Sigmoid colon (tissue), 7 donors: ENCODE results near the gene FGGY. TPM values are rescaled to one million over a fixed set of nuclear protein-coding genes. Genes with fewer than 3 reads are reported as not detected.

ENCODE experiments used
- DNase-seq: peaks from one replicate; pipeline ENCODE4 v3.0.0-alpha.2; 2019
- H3K27ac ChIP-seq, 4 donors: fragments of 200-600 bp; sonication (generic); one replicate each; pipeline ENCODE4 v1.5.1; 2016 to 2019; ENCODE audit warnings: mild to moderate bottlenecking in 1 of 4
- H3K27me3 ChIP-seq, 3 donors: fragments of 200-600 bp; sonication (generic); one replicate each; pipeline ENCODE4 v1.5.1; 2019; ENCODE audit warnings: mild to moderate bottlenecking in 1 of 3
- H3K36me3 ChIP-seq, 4 donors: fragments of 200-600 bp; sonication (generic); one replicate each; pipeline ENCODE4 v1.5.1; 2016 to 2019
- H3K4me1 ChIP-seq, 4 donors: fragments of 200-600 bp; sonication (generic); one replicate each; pipeline ENCODE4 v1.5.1; 2017 to 2019
- H3K4me3 ChIP-seq, 4 donors: fragments of 200-600 bp; sonication (generic); one replicate each; pipeline ENCODE4 v1.5.1; 2017 to 2019; ENCODE audit warnings: mild to moderate bottlenecking in 2 of 4, moderate library complexity in 1 of 4
- H3K9me3 ChIP-seq, 4 donors: fragments of 200-600 bp in 3 of 4; sonication (generic) in 3 of 4; one replicate each; pipeline versions ENCODE4 v1.5.1 to v1.6.1; 2013 to 2019
- CTCF ChIP-seq, 4 experiments: fragments of 450-650 bp in 3 of 4; fragments of 200-600 bp in 1 of 4; IDR thresholded peaks; one replicate each; pipeline ENCODE4 v1.5.1; 2016 to 2019; ENCODE audit warnings: antibody characterized with exemption in 4 of 4, mild to moderate bottlenecking in 3 of 4, moderate library complexity in 2 of 4
- EP300 ChIP-seq, 4 donors: sonication (generic); formaldehyde crosslinking; IDR thresholded peaks; one replicate each; pipeline ENCODE4 v1.6.1; 2017; ENCODE audit warnings: antibody characterized with exemption in 4 of 4
- POLR2A ChIP-seq, 2 donors: fragments of 450-650 bp; IDR thresholded peaks; one replicate each; pipeline ENCODE4 v1.6.1; 2016; ENCODE audit warnings: antibody characterized with exemption in 2 of 2, mild to moderate bottlenecking in 2 of 2, moderate library complexity in 2 of 2
- POLR2AphosphoS5 ChIP-seq, 4 donors: sonication (generic); formaldehyde crosslinking; IDR thresholded peaks; one replicate each; pipeline ENCODE4 v1.6.1; 2017; ENCODE audit warnings: antibody characterized with exemption in 4 of 4
- WGBS, 2 donors: extraction: QIAGEN DNeasy Blood & Tissue Kit; methylation state at CpG; one replicate each; pipeline ENCODE4 v1.1.7; 2013; 5-methylcytosine and 5-hydroxymethylcytosine counted together
- intact Hi-C: fragments of 100-400 bp; cut with DNase I; formaldehyde crosslinking; loops from one replicate; pipeline ENCODE4 v1.15.1; 2023
- polyA plus RNA-seq, 3 donors: library from polyadenylated mRNA; stranded (reverse); fragments of 200-250 nt; gene quantifications; one replicate each; pipeline ENCODE4 v1.2.3, GENCODE V29; 2013
- total RNA-seq, 4 donors: library from RNA; depleted of rRNA; stranded (reverse); fragments of >200 nt; gene quantifications; one replicate each; pipeline ENCODE4 v1.1.0, GENCODE V29; 2016
- donor health status: healthy with polysubstance abuse.
- donor health status: Bipolar disorder and iron deficiency.
- donor health status: healthy.

The FGGY gene
- total and polyA plus RNA-seq, 7 donors, result 4.8 to 54.1 (median 20.5) TPM

- Histone ChIP-seq H3K27me3 (no peaks in the 10 kb centered on the region), H3K9me3 (no peaks in the 10 kb centered on the region), H3K36me3 (no peaks in the 10 kb centered on the region), H3K4me3 (no peak overlapping the region), H3K27ac (peak overlapping the region; percentile 78 to 88 (median 88)), H3K4me1 (peaks cover 0 to 37% (median 30%) of the 10 kb centered on the region in 4 donors)
- no peak for DNase-seq
- no peak for TF ChIP-seq POLR2AphosphoS5 (IDR thresholded peaks at IDR 0.05)
- no peak for TF ChIP-seq POLR2A (IDR thresholded peaks at IDR 0.05)
- 74 to 79% methylated on average over 7 of the region's 7 CpGs for WGBS, 2 donors
- intact Hi-C loops, result loop anchor here (2.0 to 5.0 kb wide), 4 partner anchors 55 to 605 kb away; partner anchors contain the start of gene FGGY
Measured at GRCh38 chr1:59391212-59392179, 94.6 kb downstream of the FGGY start.

- H3K4me1 ChIP-seq, result peaks cover 0 to 37% (median 30%) of the 10 kb centered on the region in 4 donors
- intact Hi-C loops, result loop anchor here (2.0 to 5.0 kb wide), 4 partner anchors 53 to 607 kb away; partner anchors contain the start of gene FGGY
- H3K27me3 ChIP-seq, result no peaks in the 10 kb centered on the region
Measured at GRCh38 chr1:59393211-59394180, 96.6 kb downstream of the FGGY start.

GRCh38 chr1:59394706-59395425 is 98.0 kb downstream of the FGGY start:
- Histone ChIP-seq H3K9me3 (no peaks in the 10 kb centered on the region), H3K27ac (peak overlapping the region; percentile 78 to 88 (median 88)), H3K27me3 (no peaks in the 10 kb centered on the region), H3K4me3 (no peak overlapping the region), H3K36me3 (no peaks in the 10 kb centered on the region), H3K4me1 (peaks cover 0 to 37% (median 30%) of the 10 kb centered on the region in 4 donors)
- intact Hi-C loops, result loop anchor here (5.0 kb wide), 2 partner anchors 98 to 117 kb away; partner anchors contain the start of gene FGGY
- TF ChIP-seq EP300 (IDR thresholded peaks at IDR 0.05) (no peak), CTCF (IDR thresholded peaks at IDR 0.05) (no peak), POLR2AphosphoS5 (IDR thresholded peaks at IDR 0.05) (no peak), POLR2A (IDR thresholded peaks at IDR 0.05) (no peak)
- WGBS, 2 donors, result 72 to 80% methylated on average over 6 of the region's 6 CpGs
- DNase-seq, result no peak

More at GRCh38 chr1:59393211-59394180, 96.6 kb downstream of the FGGY start:
- 73 to 75% methylated on average over 7 of the region's 7 CpGs for WGBS, 2 donors
- peak; percentile 95 for DNase-seq
- H3K27ac ChIP-seq, result peak overlapping the region; percentile 78 to 88 (median 88)
- H3K9me3 ChIP-seq, result no peaks in the 10 kb centered on the region
- no peak for TF ChIP-seq POLR2A (IDR thresholded peaks at IDR 0.05)
- peak; percentile 42 to 77 (median 72) for TF ChIP-seq POLR2AphosphoS5 (IDR thresholded peaks at IDR 0.05)
- peak in 3 of 4 donors; percentile 14 to 36 (median 16) for TF ChIP-seq EP300 (IDR thresholded peaks at IDR 0.05)
- no peak for TF ChIP-seq CTCF (IDR thresholded peaks at IDR 0.05)
- no peak overlapping the region for H3K4me3 ChIP-seq
- no peaks in the 10 kb centered on the region for H3K36me3 ChIP-seq

GRCh38 chr1:59396387-59396786 is 99.5 kb downstream of the FGGY start:
- H3K9me3 ChIP-seq, result no peaks in the 10 kb centered on the region
- TF ChIP-seq EP300 (IDR thresholded peaks at IDR 0.05) (no peak), POLR2AphosphoS5 (IDR thresholded peaks at IDR 0.05) (no peak), POLR2A (IDR thresholded peaks at IDR 0.05) (no peak), CTCF (IDR thresholded peaks at IDR 0.05) (no peak)
- no peak overlapping the region for H3K27ac ChIP-seq
- H3K36me3 ChIP-seq, result no peaks in the 10 kb centered on the region
- no peak overlapping the region for H3K4me3 ChIP-seq
- peaks cover 0 to 34% (median 29%) of the 10 kb centered on the region in 4 donors for H3K4me1 ChIP-seq
- H3K27me3 ChIP-seq, result no peaks in the 10 kb centered on the region
- no peak for DNase-seq
- intact Hi-C loops, result no loop called here
- 91 to 96% methylated on average over 1 of the region's 1 CpG for WGBS, 2 donors
